SK-N-SH treated with all-trans-retinoic acid at 6 μM for 48 hours (cell line): ENCODE results near the gene NKAP.

Experiments used
- ARNTL ChIP-seq: fragments of 450-650 bp; formaldehyde crosslinking; IDR thresholded peaks from 2 replicates; pipeline ENCODE4 v1.5.0; 2020; ENCODE audit warnings: low read depth, mild to moderate bottlenecking, moderate library complexity, borderline replicate concordance
- ESRRG ChIP-seq: fragments of 250-450 bp; sonication (Bioruptor Pico); IDR thresholded peaks from 2 replicates; pipeline ENCODE4 v1.6.1; 2021; ENCODE audit warnings: mild to moderate bottlenecking
- GLIS3 ChIP-seq: fragments of 250-450 bp; sonication (Bioruptor Pico); IDR thresholded peaks from 2 replicates; pipeline ENCODE4 v1.5.0; 2020; ENCODE audit warnings: mild to moderate bottlenecking, moderate library complexity
- OSR1 ChIP-seq: fragments of 250-450 bp; sonication (Bioruptor Pico); IDR thresholded peaks from 2 replicates; pipeline ENCODE4 v1.8.0; 2022; ENCODE audit warnings: moderate library complexity, mild to moderate bottlenecking, inconsistent platforms
- PPARA ChIP-seq: fragments of 250-450 bp; sonication (Bioruptor Pico); IDR thresholded peaks from 2 replicates; pipeline ENCODE4 v1.5.0; 2020; ENCODE audit warnings: mild to moderate bottlenecking, borderline replicate concordance
- RARB ChIP-seq: fragments of 250-450 bp; sonication (Bioruptor Pico); IDR thresholded peaks from 2 replicates; pipeline ENCODE4 v1.8.0; 2021; ENCODE audit warnings: mild to moderate bottlenecking, moderate library complexity
- TOX ChIP-seq: fragments of 250-450 bp; sonication (Bioruptor Pico); IDR thresholded peaks from 2 replicates; pipeline ENCODE4 v1.8.0; 2021; ENCODE audit warnings: mild to moderate bottlenecking, moderate library complexity, borderline replicate concordance
- ZFP3 ChIP-seq: fragments of 250-450 bp; sonication (Bioruptor Pico); IDR thresholded peaks from 2 replicates; pipeline ENCODE4 v1.5.0; 2020; ENCODE audit warnings: mild to moderate bottlenecking, moderate library complexity
- TF ChIP-seq, protein P1 (sequence below): fragments of 250-450 bp; sonication (Bioruptor Pico); IDR thresholded peaks from 2 replicates; pipeline ENCODE4 v1.5.0; 2020; ENCODE audit warnings: mild to moderate bottlenecking, moderate library complexity
- TF ChIP-seq, protein P2 (sequence below): fragments of 250-450 bp; sonication (Bioruptor Pico); IDR thresholded peaks from 2 replicates; pipeline ENCODE4 v1.8.0; 2021; ENCODE audit warnings: low read depth, mild to moderate bottlenecking, moderate library complexity, borderline replicate concordance
- TF ChIP-seq, protein P3 (sequence below): fragments of 250-450 bp; sonication (Bioruptor Pico); IDR thresholded peaks from 2 replicates; pipeline ENCODE4 v1.5.1; 2021; ENCODE audit warnings: mild to moderate bottlenecking, moderate library complexity

DNA sequence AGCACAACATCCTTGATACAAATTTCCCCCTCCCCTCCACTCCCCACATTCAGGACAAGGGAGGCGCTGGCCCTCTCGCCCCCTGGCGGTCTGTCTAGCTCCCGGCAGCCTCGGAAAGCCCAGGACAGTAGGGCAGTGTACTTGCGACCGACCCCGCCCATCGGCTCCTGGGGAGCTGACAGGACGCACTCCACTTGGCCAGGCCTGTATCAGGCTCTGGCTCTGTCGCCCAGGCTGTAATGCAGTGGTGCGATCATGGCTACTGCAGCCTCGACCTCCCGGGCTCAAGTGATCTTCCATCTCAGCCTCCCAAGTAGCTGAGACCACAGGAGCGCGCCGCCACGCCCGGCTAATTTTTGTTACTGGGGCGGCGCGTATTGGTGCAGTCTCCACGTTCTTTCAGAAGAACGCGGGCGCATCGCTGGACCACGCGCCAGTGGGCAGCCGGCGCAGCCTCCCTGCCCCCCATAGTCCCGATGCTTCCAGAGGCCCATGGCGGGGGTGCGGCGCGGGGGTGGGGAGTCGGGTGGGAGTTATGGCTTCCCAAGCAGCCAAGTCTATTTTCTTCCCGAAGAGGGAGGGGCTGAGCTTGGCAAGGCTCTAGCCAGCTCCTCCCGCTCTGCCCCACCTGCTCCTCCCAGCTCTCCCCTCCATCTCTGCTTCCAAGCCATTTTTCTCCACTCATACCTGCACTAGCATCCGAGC is 55.7 kb downstream of the NKAP start:
- no peak for TF ChIP-seq RARB (CRISPR knock-in tag)
- TF ChIP-seq, protein P1, sequence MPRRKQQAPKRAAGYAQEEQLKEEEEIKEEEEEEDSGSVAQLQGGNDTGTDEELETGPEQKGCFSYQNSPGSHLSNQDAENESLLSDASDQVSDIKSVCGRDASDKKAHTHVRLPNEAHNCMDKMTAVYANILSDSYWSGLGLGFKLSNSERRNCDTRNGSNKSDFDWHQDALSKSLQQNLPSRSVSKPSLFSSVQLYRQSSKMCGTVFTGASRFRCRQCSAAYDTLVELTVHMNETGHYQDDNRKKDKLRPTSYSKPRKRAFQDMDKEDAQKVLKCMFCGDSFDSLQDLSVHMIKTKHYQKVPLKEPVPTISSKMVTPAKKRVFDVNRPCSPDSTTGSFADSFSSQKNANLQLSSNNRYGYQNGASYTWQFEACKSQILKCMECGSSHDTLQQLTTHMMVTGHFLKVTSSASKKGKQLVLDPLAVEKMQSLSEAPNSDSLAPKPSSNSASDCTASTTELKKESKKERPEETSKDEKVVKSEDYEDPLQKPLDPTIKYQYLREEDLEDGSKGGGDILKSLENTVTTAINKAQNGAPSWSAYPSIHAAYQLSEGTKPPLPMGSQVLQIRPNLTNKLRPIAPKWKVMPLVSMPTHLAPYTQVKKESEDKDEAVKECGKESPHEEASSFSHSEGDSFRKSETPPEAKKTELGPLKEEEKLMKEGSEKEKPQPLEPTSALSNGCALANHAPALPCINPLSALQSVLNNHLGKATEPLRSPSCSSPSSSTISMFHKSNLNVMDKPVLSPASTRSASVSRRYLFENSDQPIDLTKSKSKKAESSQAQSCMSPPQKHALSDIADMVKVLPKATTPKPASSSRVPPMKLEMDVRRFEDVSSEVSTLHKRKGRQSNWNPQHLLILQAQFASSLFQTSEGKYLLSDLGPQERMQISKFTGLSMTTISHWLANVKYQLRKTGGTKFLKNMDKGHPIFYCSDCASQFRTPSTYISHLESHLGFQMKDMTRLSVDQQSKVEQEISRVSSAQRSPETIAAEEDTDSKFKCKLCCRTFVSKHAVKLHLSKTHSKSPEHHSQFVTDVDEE (CRISPR knock-in tag) = no peak
- no peak for TF ChIP-seq PPARA
- no peak for TF ChIP-seq ZFP3 (CRISPR knock-in tag)
- no peak for TF ChIP-seq GLIS3 (CRISPR knock-in tag)
- TF ChIP-seq ESRRG = no peak
- TF ChIP-seq, protein P2, sequence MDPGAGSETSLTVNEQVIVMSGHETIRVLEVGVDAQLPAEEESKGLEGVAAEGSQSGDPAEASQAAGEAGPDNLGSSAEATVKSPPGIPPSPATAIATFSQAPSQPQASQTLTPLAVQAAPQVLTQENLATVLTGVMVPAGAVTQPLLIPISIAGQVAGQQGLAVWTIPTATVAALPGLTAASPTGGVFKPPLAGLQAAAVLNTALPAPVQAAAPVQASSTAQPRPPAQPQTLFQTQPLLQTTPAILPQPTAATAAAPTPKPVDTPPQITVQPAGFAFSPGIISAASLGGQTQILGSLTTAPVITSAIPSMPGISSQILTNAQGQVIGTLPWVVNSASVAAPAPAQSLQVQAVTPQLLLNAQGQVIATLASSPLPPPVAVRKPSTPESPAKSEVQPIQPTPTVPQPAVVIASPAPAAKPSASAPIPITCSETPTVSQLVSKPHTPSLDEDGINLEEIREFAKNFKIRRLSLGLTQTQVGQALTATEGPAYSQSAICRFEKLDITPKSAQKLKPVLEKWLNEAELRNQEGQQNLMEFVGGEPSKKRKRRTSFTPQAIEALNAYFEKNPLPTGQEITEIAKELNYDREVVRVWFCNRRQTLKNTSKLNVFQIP (CRISPR knock-in tag) = no peak
- TF ChIP-seq OSR1 (CRISPR knock-in tag) = no peak
- no peak for TF ChIP-seq TOX (CRISPR knock-in tag)
- TF ChIP-seq ARNTL (CRISPR knock-in tag) = no peak
- TF ChIP-seq, protein P3, sequence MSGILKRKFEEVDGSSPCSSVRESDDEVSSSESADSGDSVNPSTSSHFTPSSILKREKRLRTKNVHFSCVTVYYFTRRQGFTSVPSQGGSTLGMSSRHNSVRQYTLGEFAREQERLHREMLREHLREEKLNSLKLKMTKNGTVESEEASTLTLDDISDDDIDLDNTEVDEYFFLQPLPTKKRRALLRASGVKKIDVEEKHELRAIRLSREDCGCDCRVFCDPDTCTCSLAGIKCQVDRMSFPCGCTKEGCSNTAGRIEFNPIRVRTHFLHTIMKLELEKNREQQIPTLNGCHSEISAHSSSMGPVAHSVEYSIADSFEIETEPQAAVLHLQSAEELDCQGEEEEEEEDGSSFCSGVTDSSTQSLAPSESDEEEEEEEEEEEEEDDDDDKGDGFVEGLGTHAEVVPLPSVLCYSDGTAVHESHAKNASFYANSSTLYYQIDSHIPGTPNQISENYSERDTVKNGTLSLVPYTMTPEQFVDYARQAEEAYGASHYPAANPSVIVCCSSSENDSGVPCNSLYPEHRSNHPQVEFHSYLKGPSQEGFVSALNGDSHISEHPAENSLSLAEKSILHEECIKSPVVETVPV = no peak
